ENCODE measurements around the gene ALDH3B1. TPM values are rescaled to one million over a fixed set of nuclear protein-coding genes. Genes with fewer than 3 reads are reported as not detected.

ALDH3B1 gene
- total and polyA plus RNA-seq, 2 donors (not counting 3 experiments of a cell fraction or from before 2014, with no cell fraction given) = 0.13 to 1.0 TPM

DNA sequence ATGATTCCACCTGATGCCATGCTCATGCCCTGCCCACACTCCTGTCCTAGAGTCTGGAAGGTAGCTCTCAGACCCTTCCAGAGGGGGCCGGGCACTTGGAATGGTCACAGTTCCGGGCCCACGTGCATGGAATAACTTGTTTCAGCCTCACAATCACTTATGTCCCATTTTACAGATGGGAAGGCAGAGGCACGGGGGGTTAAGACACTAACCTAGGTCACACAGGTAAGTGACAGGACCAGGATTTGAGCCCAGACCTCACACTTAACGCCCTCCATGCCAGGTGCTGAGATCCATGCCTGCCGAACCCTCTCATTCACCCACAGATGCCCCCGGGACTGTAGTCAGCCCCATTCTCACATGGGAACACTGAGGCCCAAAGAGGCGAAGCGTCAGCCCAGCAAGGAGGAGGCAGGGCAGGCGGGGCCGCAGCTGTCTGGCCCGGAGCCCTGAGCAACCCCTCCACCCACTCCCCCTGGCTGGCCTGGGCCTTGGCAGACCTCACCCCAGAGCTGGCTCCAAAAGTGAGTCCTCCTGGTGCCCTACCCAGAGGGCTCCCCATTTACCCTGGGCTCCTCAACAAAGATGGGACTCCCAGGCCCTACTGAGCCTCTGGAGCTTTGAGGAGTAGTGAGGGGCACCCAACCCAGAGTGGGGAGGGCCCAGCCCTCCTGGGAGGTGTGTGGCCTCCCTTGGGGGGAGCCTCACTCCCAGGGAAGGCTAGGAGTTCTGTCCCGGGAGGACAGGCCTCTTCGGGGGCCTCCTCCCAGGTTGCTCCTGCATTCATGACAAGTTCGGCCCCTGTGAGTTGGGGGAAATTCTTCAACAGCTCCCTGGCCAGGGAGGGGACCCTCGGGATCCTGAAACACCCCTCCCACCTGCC, 2.4 kb upstream of the ALDH3B1 start:
- dilution Hi-C loops (cut with MboI; ENCODE audit: extremely low pct_ligation_motif_present, low sequenced_read_pairs) = no loop called here
- Histone ChIP-seq H3K27me3 (ENCODE audit: control insufficient read depth in 2 of 2, insufficient read depth in 2 of 2, low read length in 2 of 2) (no peaks in the 10 kb centered on the region), H3K36me3 (ENCODE audit: control insufficient read depth in 2 of 2, extremely low read depth in 1 of 2, insufficient read depth in 2 of 2, low read length in 2 of 2) (no peaks in the 10 kb centered on the region), H4K20me1 (replicated peaks; ENCODE audit: control insufficient read depth, extremely low read depth, insufficient read depth, low read length) (no peaks in the 10 kb centered on the region), H3K4me2 (ENCODE audit: insufficient read depth, low read length) (no peak overlapping the region), H3K9me3 (replicated peaks; ENCODE audit: control insufficient read depth, insufficient read depth, low read length) (no peaks in the 10 kb centered on the region), H3K27ac (ENCODE audit: insufficient read depth, low read depth, low read length) (no peak overlapping the region), H2AFZ (ENCODE audit: low read depth, low read length) (no peak overlapping the region), H3K79me2 (ENCODE audit: control insufficient read depth, insufficient read depth, low read length) (no peaks in the 10 kb centered on the region), H3K9me1 (replicated peaks; ENCODE audit: control insufficient read depth, extremely low read depth, insufficient read depth, low read length) (no peaks in the 10 kb centered on the region), H3K4me3 (replicated peaks in 1 of 3; ENCODE audit: insufficient read depth in 1 of 3, low read depth in 1 of 3, low read length in 3 of 3) (no peak overlapping the region), H3K4me1 (ENCODE audit: control insufficient read depth, extremely low read depth, insufficient read depth, low read length) (peaks cover 7% of the 10 kb centered on the region), H3K9ac (replicated peaks; ENCODE audit: extremely low read depth, insufficient read depth, low read length) (no peak overlapping the region)
- TF ChIP-seq JUN (IDR thresholded peaks at IDR 0.05; ENCODE audit: borderline replicate concordance, insufficient read depth, insufficient read length, low read depth) (no peak), EZH2 (IDR thresholded peaks at IDR 0.05; ENCODE audit: borderline replicate concordance, low read depth, low read length, severe bottlenecking) (no peak), FOS (IDR thresholded peaks at IDR 0.05; ENCODE audit: borderline replicate concordance, insufficient read depth, low read length) (no peak), MYC (IDR thresholded peaks at IDR 0.05; ENCODE audit: low read depth, low read length) (no peak)
- TF ChIP-seq, protein P1, sequence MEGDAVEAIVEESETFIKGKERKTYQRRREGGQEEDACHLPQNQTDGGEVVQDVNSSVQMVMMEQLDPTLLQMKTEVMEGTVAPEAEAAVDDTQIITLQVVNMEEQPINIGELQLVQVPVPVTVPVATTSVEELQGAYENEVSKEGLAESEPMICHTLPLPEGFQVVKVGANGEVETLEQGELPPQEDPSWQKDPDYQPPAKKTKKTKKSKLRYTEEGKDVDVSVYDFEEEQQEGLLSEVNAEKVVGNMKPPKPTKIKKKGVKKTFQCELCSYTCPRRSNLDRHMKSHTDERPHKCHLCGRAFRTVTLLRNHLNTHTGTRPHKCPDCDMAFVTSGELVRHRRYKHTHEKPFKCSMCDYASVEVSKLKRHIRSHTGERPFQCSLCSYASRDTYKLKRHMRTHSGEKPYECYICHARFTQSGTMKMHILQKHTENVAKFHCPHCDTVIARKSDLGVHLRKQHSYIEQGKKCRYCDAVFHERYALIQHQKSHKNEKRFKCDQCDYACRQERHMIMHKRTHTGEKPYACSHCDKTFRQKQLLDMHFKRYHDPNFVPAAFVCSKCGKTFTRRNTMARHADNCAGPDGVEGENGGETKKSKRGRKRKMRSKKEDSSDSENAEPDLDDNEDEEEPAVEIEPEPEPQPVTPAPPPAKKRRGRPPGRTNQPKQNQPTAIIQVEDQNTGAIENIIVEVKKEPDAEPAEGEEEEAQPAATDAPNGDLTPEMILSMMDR (IDR thresholded peaks at IDR 0.05; ENCODE audit: extremely low read depth in 1 of 2, insufficient read depth in 1 of 2, low read depth in 1 of 2, low read length in 2 of 2) = no peak
- intact Hi-C loops (cut with micrococcal nuclease) = no loop called here
- POLR2A ChIA-PET = no interaction called here
- DNase-seq (ENCODE audit: low read depth, low spot score) = no peak
- BruUV-seq (replicated peaks) = no TSS peak
- FAIRE-seq = no peak
- CTCF ChIA-PET = no interaction called here

Measured in endothelial cell of umbilical vein (primary cell).